Activated CD4-positive, alpha-beta T cell treated with anti-CD3 and anti-CD28 coated beads, Interleukin-2, amount 10 ng/mL, durations not matched to agents 24 days and 14 days (primary cell): Measurements from ENCODE around the gene TULP4. TPM values are rescaled to one million over a fixed set of nuclear protein-coding genes. Genes with fewer than 3 reads are reported as not detected.

Source experiments
- DNase-seq: peaks from one replicate; pipeline ENCODE4 v3.0.0; 2022
- H3K27ac Mint-ChIP-seq: one replicate; pipeline ENCODE4 v1.8.0; 2022; ENCODE audit warnings: mild to moderate bottlenecking, mixed read lengths
- H3K27me3 Mint-ChIP-seq: one replicate; pipeline ENCODE4 v1.8.0; 2022; ENCODE audit warnings: mixed read lengths
- H3K36me3 Mint-ChIP-seq: one replicate; pipeline ENCODE4 v1.8.0; 2022; ENCODE audit warnings: low read depth, mild to moderate bottlenecking, mixed read lengths
- H3K4me1 Mint-ChIP-seq: one replicate; pipeline ENCODE4 v1.8.0; 2021; ENCODE audit warnings: mixed read lengths
- H3K4me3 Mint-ChIP-seq: one replicate; pipeline ENCODE4 v1.8.0; 2022; ENCODE audit warnings: mild to moderate bottlenecking, moderate library complexity, mixed read lengths
- H3K9me3 Mint-ChIP-seq: one replicate; pipeline ENCODE4 v1.8.0; 2021; ENCODE audit warnings: mixed read lengths
- intact Hi-C: fragments of 100-400 bp; cut with micrococcal nuclease; formaldehyde crosslinking; loops from one replicate; pipeline ENCODE4 v1.15.1; 2023
- total RNA-seq: library from RNA; stranded (reverse); gene quantifications from 2 replicates; pipeline ENCODE4 v1.2.3, GENCODE V29; 2022

The TULP4 gene
- total RNA-seq, 1 donor from 2014 or later = 23.9 TPM

GRCh38 chr6:158558415-158559306 is 246.4 kb downstream of the TULP4 start:
- Mint-ChIP-seq H3K27me3 (peaks cover 19% of the 10 kb centered on the region), H3K9me3 (no peaks in the 10 kb centered on the region), H3K27ac (peak overlapping the region; percentile 72), H3K4me3 (peak overlapping the region; percentile 98), H3K36me3 (peaks cover 7% of the 10 kb centered on the region), H3K4me1 (peaks cover 25% of the 10 kb centered on the region)
- no peak for DNase-seq
- intact Hi-C loops = no loop called here

GRCh38 chr6:158559338-158559894 is 247.2 kb downstream of the TULP4 start:
- Mint-ChIP-seq H3K9me3 (no peaks in the 10 kb centered on the region), H3K4me1 (peaks cover 31% of the 10 kb centered on the region), H3K27me3 (peaks cover 19% of the 10 kb centered on the region), H3K4me3 (peak overlapping the region; percentile 98), H3K27ac (peak overlapping the region; percentile 72), H3K36me3 (peaks cover 9% of the 10 kb centered on the region)
- intact Hi-C loops = no loop called here
- no peak for DNase-seq

- Mint-ChIP-seq H3K9me3 (no peaks in the 10 kb centered on the region), H3K27me3 (peaks cover 12% of the 10 kb centered on the region), H3K27ac (peak within 1 kb of the TSS; percentile 96), H3K4me1 (peaks cover 37% of the 10 kb centered on the region), H3K4me3 (peak within 1 kb of the TSS; percentile 98), H3K36me3 (peaks cover 13% of the 10 kb centered on the region)
- intact Hi-C loops = loop anchor here (2.0 to 5.0 kb wide), 4 partner anchors 23 to 328 kb away; partner anchors contain the start of gene DYNLT1
- peak; percentile 96 for DNase-seq
Observed at GRCh38 chr6:158559895-158560835, 247.9 kb downstream of the TULP4 start, which contains the start of gene TMEM181. Gene TMEM181, plus strand, starts transcription at chr6:158560091. Its CDS starts 134 bp downstream, at chr6:158560225.

GRCh38 chr6:158560836-158561320 is 248.6 kb downstream of the TULP4 start:
- peak; percentile 76 for DNase-seq
- Mint-ChIP-seq H3K4me1 (peaks cover 41% of the 10 kb centered on the region), H3K36me3 (peaks cover 16% of the 10 kb centered on the region), H3K9me3 (no peaks in the 10 kb centered on the region), H3K27me3 (peaks cover 7% of the 10 kb centered on the region), H3K27ac (peak overlapping the region; percentile 96), H3K4me3 (peak overlapping the region; percentile 98)
- intact Hi-C loops = loop anchor here (2.0 to 5.0 kb wide), 4 partner anchors 24 to 329 kb away; partner anchors contain the start of gene DYNLT1

Other genes starting within 250 kb of the TULP4 start
- 4.6 and 5.4 TPM in 2 replicates for gene SERAC1, start 144.2 kb upstream of the TULP4 start, total RNA-seq
- gene GTF2H5, start 144.1 kb upstream of the TULP4 start, total RNA-seq = 25.4 and 25.6 TPM in 2 replicates
- 17.1 and 17.8 TPM in 2 replicates for gene TMEM181, start 247.6 kb downstream of the TULP4 start, total RNA-seq